Stomach smooth muscle (tissue), 2 donors: ENCODE results near the gene OR1K1.
"Not testable (repeated sequence)": the region's sequence is repeated elsewhere in the genome, so short reads cannot be mapped to it uniquely, and the experiment has no call there.

Source experiments
- H3K27ac ChIP-seq: one replicate; pipeline ENCODE4 v1.7.0; 2013; ENCODE audit warnings: mild to moderate bottlenecking, low read length, inconsistent platforms
- H3K27me3 ChIP-seq, 2 donors: one replicate each; pipeline ENCODE4 v1.7.0; 2013; ENCODE audit warnings: low read length in 2 of 2; ENCODE audit not compliant: insufficient read depth in 2 of 2, control insufficient read depth in 1 of 2
- H3K36me3 ChIP-seq, 2 donors: one replicate each; pipeline ENCODE4 v1.7.0; 2013; ENCODE audit warnings: low read length in 2 of 2; ENCODE audit not compliant: control insufficient read depth in 2 of 2, insufficient read depth in 2 of 2
- H3K4me1 ChIP-seq: one replicate; pipeline ENCODE4 v1.7.0; 2013; ENCODE audit warnings: low read length; ENCODE audit not compliant: control insufficient read depth, insufficient read depth
- H3K4me3 ChIP-seq, 2 donors: one replicate each; pipeline ENCODE4 v1.7.0; 2013; ENCODE audit warnings: low read length in 2 of 2
- H3K9ac ChIP-seq, 2 donors: one replicate each; pipeline ENCODE4 v1.7.0; 2013; ENCODE audit warnings: low read length in 2 of 2, mild to moderate bottlenecking in 1 of 2
- H3K9me3 ChIP-seq, 2 donors: one replicate each; pipeline ENCODE4 v1.7.0; 2013; ENCODE audit warnings: low read length in 2 of 2; ENCODE audit not compliant: control insufficient read depth in 2 of 2
- donor health status: healthy.
- donor health status: Pancreatic carcinoma.

Gene OR1K1

GRCh38 chr9:122832194-122832593 is 32.3 kb downstream of the OR1K1 start:
- Histone ChIP-seq H3K36me3 (no peaks in the 10 kb centered on the region), H3K4me1 (peaks cover 5% of the 10 kb centered on the region), H3K9me3 (no peaks in the 10 kb centered on the region), H3K27me3 (no peaks in the 10 kb centered on the region), H3K4me3 (no peak overlapping the region), H3K9ac (no peak overlapping the region), H3K27ac (no peak overlapping the region)

- no peaks in the 10 kb centered on the region for H3K4me1 ChIP-seq
- no peak overlapping the region for H3K4me3 ChIP-seq
Measured at GRCh38 chr9:122835313-122835731, 35.4 kb downstream of the OR1K1 start.

GRCh38 chr9:122837266-122837850 is 37.4 kb downstream of the OR1K1 start:
- H3K36me3 ChIP-seq: no peaks in the 10 kb centered on the region
- no peak overlapping the region for H3K4me3 ChIP-seq
- H3K9ac ChIP-seq: no peak overlapping the region
- H3K4me1 ChIP-seq: no peaks in the 10 kb centered on the region
- H3K27ac ChIP-seq: no peak overlapping the region
- no peaks in the 10 kb centered on the region for H3K27me3 ChIP-seq
- H3K9me3 ChIP-seq: no peaks in the 10 kb centered on the region

More at GRCh38 chr9:122835313-122835731, 35.4 kb downstream of the OR1K1 start:
- no peaks in the 10 kb centered on the region for H3K27me3 ChIP-seq
- no peak overlapping the region for H3K27ac ChIP-seq
- no peaks in the 10 kb centered on the region for H3K9me3 ChIP-seq
- no peaks in the 10 kb centered on the region for H3K36me3 ChIP-seq
- no peak overlapping the region for H3K9ac ChIP-seq

GRCh38 chr9:122838441-122838840 is 38.5 kb downstream of the OR1K1 start:
- not testable (repeated sequence) for H3K27me3 ChIP-seq, H3K9me3 ChIP-seq, H3K4me3 ChIP-seq, H3K27ac ChIP-seq, H3K4me1 ChIP-seq, H3K36me3 ChIP-seq, H3K9ac ChIP-seq

GRCh38 chr9:122841501-122841900 is 41.6 kb downstream of the OR1K1 start:
- Histone ChIP-seq H3K9me3 (no peaks in the 10 kb centered on the region), H3K9ac (no peak overlapping the region), H3K27ac (no peak overlapping the region), H3K4me3 (no peak overlapping the region), H3K4me1 (no peaks in the 10 kb centered on the region), H3K27me3 (no peaks in the 10 kb centered on the region), H3K36me3 (no peaks in the 10 kb centered on the region)

- Histone ChIP-seq H3K9me3 (no peaks in the 10 kb centered on the region), H3K27ac (no peak overlapping the region), H3K9ac (no peak overlapping the region), H3K27me3 (no peaks in the 10 kb centered on the region), H3K4me1 (no peaks in the 10 kb centered on the region), H3K4me3 (no peak overlapping the region), H3K36me3 (peaks cover 2% of the 10 kb centered on the region in 2 donors)
Measured at GRCh38 chr9:122844137-122844536, 44.2 kb downstream of the OR1K1 start.

- Histone ChIP-seq H3K4me3 (no peak overlapping the region), H3K36me3 (peaks cover 3 to 5% of the 10 kb centered on the region in 2 donors), H3K4me1 (no peaks in the 10 kb centered on the region), H3K27ac (no peak overlapping the region), H3K9ac (no peak overlapping the region), H3K27me3 (no peaks in the 10 kb centered on the region), H3K9me3 (no peaks in the 10 kb centered on the region)
Measured at GRCh38 chr9:122845116-122845515, 45.2 kb downstream of the OR1K1 start.

- Histone ChIP-seq H3K27ac (no peak overlapping the region), H3K4me3 (no peak overlapping the region), H3K4me1 (no peaks in the 10 kb centered on the region), H3K9ac (no peak overlapping the region), H3K36me3 (peaks cover 9 to 10% of the 10 kb centered on the region in 2 donors), H3K9me3 (no peaks in the 10 kb centered on the region), H3K27me3 (no peaks in the 10 kb centered on the region)
Measured at GRCh38 chr9:122846371-122846940, 46.5 kb downstream of the OR1K1 start.

- peaks cover 10 to 11% of the 10 kb centered on the region in 2 donors for H3K36me3 ChIP-seq
- H3K9me3 ChIP-seq: no peaks in the 10 kb centered on the region
- no peak overlapping the region for H3K4me3 ChIP-seq
- no peaks in the 10 kb centered on the region for H3K27me3 ChIP-seq
- H3K9ac ChIP-seq: no peak overlapping the region
- H3K27ac ChIP-seq: no peak overlapping the region
- no peaks in the 10 kb centered on the region for H3K4me1 ChIP-seq
Measured at GRCh38 chr9:122848256-122848943, 48.5 kb downstream of the OR1K1 start.
